HTR-8/SVneo (cell line): Measurements from ENCODE around the gene ERO1A.

ENCODE experiments used
- DNase-seq: peaks from one replicate; pipeline ENCODE4 v3.0.0; 2011; ENCODE audit warnings: low spot score, mixed read lengths; ENCODE audit not compliant: insufficient read length
- FAIRE-seq: peaks from 2 replicates; lab custom pipeline; 2011; peaks lifted over from hg19 to GRCh38; lab: Jason Lieb, UNC

ERO1A gene

GRCh38 chr14:52618602-52619001, 76.8 kb downstream of the ERO1A start:
- DNase-seq = no peak
- no peak for FAIRE-seq

- no peak for DNase-seq
- FAIRE-seq = no peak
Observed at GRCh38 chr14:52610187-52610586, 85.2 kb downstream of the ERO1A start.

GRCh38 chr14:52609445-52610044, 85.8 kb downstream of the ERO1A start:
- DNase-seq = no peak
- no peak for FAIRE-seq

- DNase-seq (no peak), FAIRE-seq (no peak)
Observed at GRCh38 chr14:52607061-52607460, 88.3 kb downstream of the ERO1A start.

GRCh38 chr14:52602131-52602530, 93.2 kb downstream of the ERO1A start:
- no peak for FAIRE-seq

GRCh38 chr14:52599974-52600373, 95.4 kb downstream of the ERO1A start:
- no peak for DNase-seq

More at GRCh38 chr14:52602131-52602530, 93.2 kb downstream of the ERO1A start:
- DNase-seq = no peak

GRCh38 chr14:52598568-52598967, 96.8 kb downstream of the ERO1A start:
- DNase-seq (no peak), FAIRE-seq (peak; percentile 20)

More at GRCh38 chr14:52599974-52600373, 95.4 kb downstream of the ERO1A start:
- no peak for FAIRE-seq

GRCh38 chr14:52596861-52597260, 98.5 kb downstream of the ERO1A start:
- DNase-seq (no peak), FAIRE-seq (no peak)

GRCh38 chr14:52596320-52596719, 99.0 kb downstream of the ERO1A start:
- DNase-seq (no peak), FAIRE-seq (peak; percentile 83)

- DNase-seq (no peak), FAIRE-seq (peak; percentile 58)
Observed at GRCh38 chr14:52590318-52590717, 105.0 kb downstream of the ERO1A start.
